Vagina (tissue), 2 donors: ENCODE data around the gene CXCL12. TPM values are rescaled to one million over a fixed set of nuclear protein-coding genes. Genes with fewer than 3 reads are reported as not detected.

Experiments
- DNase-seq, 2 donors: peaks; one replicate each; pipeline ENCODE4 v3.0.0-alpha.2; 2017; ENCODE audit errors: extremely low spot score in 2 of 2
- H3K27ac ChIP-seq: fragments of 200-600 bp; sonication (generic); one replicate; pipeline ENCODE4 v1.5.1; 2019
- H3K27me3 ChIP-seq: fragments of 200-600 bp; sonication (generic); one replicate; pipeline ENCODE4 v1.5.1; 2019
- H3K36me3 ChIP-seq, 2 donors: fragments of 200-600 bp; sonication (generic); one replicate each; pipeline ENCODE4 v1.5.1; 2017 to 2019
- H3K4me1 ChIP-seq: fragments of 200-600 bp; sonication (generic); one replicate; pipeline ENCODE4 v1.5.1; 2019
- H3K4me3 ChIP-seq, 2 donors: fragments of 200-600 bp; sonication (generic); 1 replicate in 1 of 2; 2 replicates in 1 of 2; pipeline ENCODE4 v1.5.1; 2016 to 2019
- H3K9me3 ChIP-seq: fragments of 200-600 bp; sonication (generic); one replicate; pipeline ENCODE4 v1.5.1; 2019
- POLR2A ChIP-seq, 2 donors: fragments of 450-650 bp; IDR thresholded peaks; one replicate each; pipeline ENCODE4 v1.6.1; 2017; ENCODE audit warnings: antibody characterized with exemption in 2 of 2, mild to moderate bottlenecking in 2 of 2, moderate library complexity in 2 of 2
- POLR2AphosphoS5 ChIP-seq, 2 donors: sonication (generic); formaldehyde crosslinking; IDR thresholded peaks; one replicate each; pipeline ENCODE4 v1.9.0; 2017; ENCODE audit warnings: antibody characterized with exemption in 2 of 2, mild to moderate bottlenecking in 2 of 2, low read depth in 1 of 2; ENCODE audit not compliant: insufficient read depth in 1 of 2
- intact Hi-C: fragments of 100-400 bp; cut with DNase I; formaldehyde crosslinking; loops from one replicate; pipeline ENCODE4 v1.15.1; 2023
- total RNA-seq: library from RNA; depleted of rRNA; stranded (reverse); fragments of >200 nt; gene quantifications from one replicate; pipeline ENCODE4 v1.2.3, GENCODE V29; 2016
- TF ChIP-seq, protein P1 (sequence below), 3 experiments: fragments of 450-650 bp in 2 of 3; fragments of 200-600 bp in 1 of 3; sonication (generic) in 1 of 3; IDR thresholded peaks; one replicate each; pipeline ENCODE4 v1.5.1; 2017 to 2019; ENCODE audit warnings: antibody characterized with exemption in 3 of 3, mild to moderate bottlenecking in 2 of 3, moderate library complexity in 2 of 3

The CXCL12 gene
- total RNA-seq, 1 donor from 2014 or later, result 112 TPM

DNA sequence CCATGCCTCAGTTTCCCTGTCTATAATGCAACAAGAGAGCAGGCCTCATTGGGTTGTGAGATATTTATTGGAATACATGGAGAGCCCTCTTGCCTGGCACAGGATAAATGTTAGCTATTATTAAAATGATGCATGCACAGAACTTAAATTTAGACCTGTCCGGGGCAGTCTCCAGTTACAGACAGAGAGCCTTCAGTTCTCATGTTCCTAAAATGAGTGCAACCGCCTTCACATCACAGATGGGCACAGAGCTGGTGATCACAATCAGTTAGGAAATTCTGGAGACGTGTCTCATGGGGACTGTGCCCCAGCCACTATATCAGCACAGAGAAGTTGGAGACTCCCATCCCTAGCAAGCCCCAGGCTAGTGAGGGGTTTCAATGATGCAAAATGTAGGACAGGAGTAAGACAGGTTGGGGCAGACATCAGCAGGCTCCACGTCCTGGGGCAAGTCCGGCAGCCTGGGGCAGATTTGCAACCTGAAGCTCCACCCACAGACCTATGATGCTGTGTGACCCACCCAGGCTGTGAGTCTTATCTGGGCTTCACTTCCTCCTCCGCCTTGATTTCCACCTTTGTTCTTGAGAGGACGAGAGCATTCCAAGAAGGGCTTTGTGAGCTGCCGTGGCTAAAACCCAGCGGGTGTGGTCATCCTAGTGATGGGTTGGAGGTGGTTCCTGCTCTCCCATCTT is 49.4 kb downstream of the CXCL12 start:
- no peak for TF ChIP-seq POLR2AphosphoS5 (IDR thresholded peaks at IDR 0.05; ENCODE audit: insufficient read depth in 1 of 2, low read depth in 1 of 2)
- TF ChIP-seq POLR2A (IDR thresholded peaks at IDR 0.05), result no peak
- TF ChIP-seq, protein P1, sequence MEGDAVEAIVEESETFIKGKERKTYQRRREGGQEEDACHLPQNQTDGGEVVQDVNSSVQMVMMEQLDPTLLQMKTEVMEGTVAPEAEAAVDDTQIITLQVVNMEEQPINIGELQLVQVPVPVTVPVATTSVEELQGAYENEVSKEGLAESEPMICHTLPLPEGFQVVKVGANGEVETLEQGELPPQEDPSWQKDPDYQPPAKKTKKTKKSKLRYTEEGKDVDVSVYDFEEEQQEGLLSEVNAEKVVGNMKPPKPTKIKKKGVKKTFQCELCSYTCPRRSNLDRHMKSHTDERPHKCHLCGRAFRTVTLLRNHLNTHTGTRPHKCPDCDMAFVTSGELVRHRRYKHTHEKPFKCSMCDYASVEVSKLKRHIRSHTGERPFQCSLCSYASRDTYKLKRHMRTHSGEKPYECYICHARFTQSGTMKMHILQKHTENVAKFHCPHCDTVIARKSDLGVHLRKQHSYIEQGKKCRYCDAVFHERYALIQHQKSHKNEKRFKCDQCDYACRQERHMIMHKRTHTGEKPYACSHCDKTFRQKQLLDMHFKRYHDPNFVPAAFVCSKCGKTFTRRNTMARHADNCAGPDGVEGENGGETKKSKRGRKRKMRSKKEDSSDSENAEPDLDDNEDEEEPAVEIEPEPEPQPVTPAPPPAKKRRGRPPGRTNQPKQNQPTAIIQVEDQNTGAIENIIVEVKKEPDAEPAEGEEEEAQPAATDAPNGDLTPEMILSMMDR (IDR thresholded peaks at IDR 0.05), result no peak
- DNase-seq, result peak in 1 of 2 donors; percentile 70

DNA sequence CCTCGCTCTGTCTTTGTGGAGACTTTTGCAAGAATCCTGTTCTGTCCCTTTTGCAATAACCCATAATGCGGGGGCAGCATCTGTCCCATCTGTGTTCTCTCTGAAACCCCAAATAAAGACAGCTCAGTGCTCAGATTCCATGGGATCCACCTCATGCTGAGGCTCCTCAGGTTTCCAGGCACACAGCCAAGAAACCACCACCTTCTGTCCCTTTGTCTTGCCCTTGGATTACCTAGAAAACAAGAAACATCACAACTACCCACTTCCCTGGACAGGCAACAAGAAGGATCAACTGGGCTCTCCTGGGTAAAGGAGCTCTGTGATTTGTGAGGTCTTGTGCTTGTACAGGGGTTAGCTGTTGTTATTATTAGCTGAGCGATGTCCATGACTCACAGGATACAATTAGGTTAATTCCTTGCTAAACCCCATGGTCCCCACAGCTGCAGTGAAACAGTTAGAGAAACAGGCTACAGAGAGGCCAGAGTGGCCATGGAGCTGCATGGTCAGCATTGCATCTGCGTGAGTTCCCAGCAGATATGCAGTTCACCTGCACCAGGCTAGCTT is 50.2 kb downstream of the CXCL12 start:
- Histone ChIP-seq H3K27me3 (no peaks in the 10 kb centered on the region), H3K4me3 (no peak overlapping the region), H3K4me1 (no peaks in the 10 kb centered on the region), H3K27ac (peak overlapping the region; percentile 9), H3K36me3 (no peaks in the 10 kb centered on the region), H3K9me3 (no peaks in the 10 kb centered on the region)
- TF ChIP-seq, protein P1 (IDR thresholded peaks at IDR 0.05), result no peak
- TF ChIP-seq POLR2A (IDR thresholded peaks at IDR 0.05) (no peak), POLR2AphosphoS5 (IDR thresholded peaks at IDR 0.05; ENCODE audit: insufficient read depth in 1 of 2, low read depth in 1 of 2) (no peak)
- peak in 1 of 2 donors; percentile 75 for DNase-seq
- intact Hi-C loops, result no loop called here

More for the DNA sequence above, 49.4 kb downstream of the CXCL12 start:
- Histone ChIP-seq H3K4me1 (no peaks in the 10 kb centered on the region), H3K27ac (peak overlapping the region; percentile 9), H3K4me3 (no peak overlapping the region), H3K36me3 (no peaks in the 10 kb centered on the region), H3K27me3 (no peaks in the 10 kb centered on the region), H3K9me3 (no peaks in the 10 kb centered on the region)
- intact Hi-C loops, result no loop called here

DNA sequence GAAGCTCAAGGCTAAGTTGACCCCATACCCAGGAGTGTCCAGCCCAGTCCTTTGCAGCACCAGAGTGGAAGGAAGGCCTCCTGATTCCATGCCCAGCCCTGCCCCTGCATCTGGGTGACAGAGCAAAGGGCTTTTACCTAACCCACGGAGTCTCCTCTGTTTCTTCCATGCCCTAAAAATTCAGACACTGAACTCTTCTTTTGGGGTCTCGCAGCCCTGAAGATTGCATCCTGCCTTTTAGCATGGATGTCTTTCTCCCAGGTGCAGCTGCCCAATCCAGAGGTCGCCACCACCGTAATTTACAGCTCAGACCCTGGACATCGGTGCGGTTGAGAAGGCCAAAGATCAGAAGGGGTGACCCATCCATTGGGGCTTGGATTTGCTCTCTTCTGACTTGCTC is 50.8 kb downstream of the CXCL12 start:
- no peak for TF ChIP-seq POLR2AphosphoS5 (IDR thresholded peaks at IDR 0.05; ENCODE audit: insufficient read depth in 1 of 2, low read depth in 1 of 2)
- TF ChIP-seq, protein P1 (IDR thresholded peaks at IDR 0.05), result no peak
- TF ChIP-seq POLR2A (IDR thresholded peaks at IDR 0.05), result no peak
- no peaks in the 10 kb centered on the region for H3K36me3 ChIP-seq
- H3K4me3 ChIP-seq, result no peak overlapping the region
- peak overlapping the region; percentile 8 for H3K27ac ChIP-seq
- peak in 1 of 2 donors; percentile 81 for DNase-seq
- intact Hi-C loops, result no loop called here
- no peaks in the 10 kb centered on the region for H3K9me3 ChIP-seq
- no peaks in the 10 kb centered on the region for H3K27me3 ChIP-seq
- H3K4me1 ChIP-seq, result no peaks in the 10 kb centered on the region

DNA sequence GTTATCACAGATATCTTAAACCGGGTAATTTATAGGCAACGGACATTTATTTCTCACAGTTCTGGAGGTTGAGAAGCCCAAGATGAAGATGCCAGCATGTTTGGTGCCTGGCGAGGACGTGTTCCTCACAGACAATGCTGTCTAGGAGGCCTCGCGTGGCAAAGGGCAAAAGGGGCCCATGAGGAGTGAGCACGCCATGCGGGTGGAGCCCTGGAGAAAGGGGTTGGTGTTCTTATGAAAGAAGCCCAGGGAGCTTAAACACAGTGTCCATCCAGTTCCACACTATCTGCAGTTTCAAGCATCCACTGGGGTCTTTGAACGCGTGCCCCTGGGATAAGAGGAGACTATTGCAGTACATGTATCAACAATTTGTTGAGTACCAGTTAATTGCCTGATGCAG is 51.4 kb downstream of the CXCL12 start:
- Histone ChIP-seq H3K4me3 (no peak overlapping the region), H3K36me3 (no peaks in the 10 kb centered on the region), H3K27ac (no peak overlapping the region), H3K4me1 (no peaks in the 10 kb centered on the region), H3K27me3 (no peaks in the 10 kb centered on the region), H3K9me3 (no peaks in the 10 kb centered on the region)
- TF ChIP-seq, protein P1 (IDR thresholded peaks at IDR 0.05), result no peak
- no peak for TF ChIP-seq POLR2A (IDR thresholded peaks at IDR 0.05)
- TF ChIP-seq POLR2AphosphoS5 (IDR thresholded peaks at IDR 0.05; ENCODE audit: insufficient read depth in 1 of 2, low read depth in 1 of 2), result no peak
- intact Hi-C loops, result no loop called here
- peak in 1 of 2 donors; percentile 65 for DNase-seq

DNA sequence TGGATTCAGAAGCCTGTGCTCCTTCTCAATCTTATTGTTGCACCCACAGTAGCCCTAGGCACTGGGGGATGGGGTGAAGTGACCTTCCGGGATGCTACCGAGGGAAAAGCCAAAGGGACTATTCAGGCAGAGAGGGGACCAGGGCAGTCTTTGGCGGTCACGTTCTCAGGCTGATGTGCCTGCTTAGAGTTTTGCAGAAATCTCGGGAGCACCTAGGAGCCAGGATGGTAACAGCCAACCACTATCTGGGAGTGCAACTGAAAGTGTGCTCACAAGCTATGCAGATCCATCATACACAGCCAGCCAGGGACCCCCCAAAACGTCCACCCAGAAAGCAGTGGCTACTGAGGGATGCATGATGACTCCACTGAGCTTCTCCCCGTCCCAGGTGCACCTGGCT is 52.4 kb downstream of the CXCL12 start:
- Histone ChIP-seq H3K27me3 (no peaks in the 10 kb centered on the region), H3K9me3 (no peaks in the 10 kb centered on the region), H3K27ac (no peak overlapping the region), H3K36me3 (no peaks in the 10 kb centered on the region), H3K4me3 (no peak overlapping the region), H3K4me1 (no peaks in the 10 kb centered on the region)
- intact Hi-C loops, result no loop called here
- TF ChIP-seq POLR2A (IDR thresholded peaks at IDR 0.05) (no peak), POLR2AphosphoS5 (IDR thresholded peaks at IDR 0.05; ENCODE audit: insufficient read depth in 1 of 2, low read depth in 1 of 2) (no peak)
- TF ChIP-seq, protein P1 (IDR thresholded peaks at IDR 0.05), result no peak
- DNase-seq, result peak in 1 of 2 donors; percentile 40
